ENCODE measurements around the gene PASK.

Gene PASK

GRCh38 chr2:241080405-241081189 is 68.7 kb downstream of the PASK start:
- no peak for DNase-seq (ENCODE audit: low read depth)

- DNase-seq (ENCODE audit: low read depth), result no peak
Observed at GRCh38 chr2:241074901-241075540, 74.3 kb downstream of the PASK start.

- DNase-seq (ENCODE audit: low read depth), result no peak
Observed at GRCh38 chr2:241074065-241074818, 75.0 kb downstream of the PASK start.

GRCh38 chr2:241073166-241074064 is 75.9 kb downstream of the PASK start:
- no peak for DNase-seq (ENCODE audit: low read depth)

GRCh38 chr2:241072553-241073165 is 76.6 kb downstream of the PASK start:
- DNase-seq (ENCODE audit: low read depth), result no peak

GRCh38 chr2:241072151-241072550 is 77.1 kb downstream of the PASK start:
- DNase-seq (ENCODE audit: low read depth), result no peak

GRCh38 chr2:241071677-241072111 is 77.6 kb downstream of the PASK start:
- no peak for DNase-seq (ENCODE audit: low read depth)

- DNase-seq (ENCODE audit: low read depth), result no peak
Observed at GRCh38 chr2:241070811-241071676, 78.2 kb downstream of the PASK start.

GRCh38 chr2:241070361-241070760 is 78.9 kb downstream of the PASK start:
- DNase-seq (ENCODE audit: low read depth), result no peak

- no peak for DNase-seq (ENCODE audit: low read depth)
Observed at GRCh38 chr2:241069821-241070281, 79.4 kb downstream of the PASK start.

- DNase-seq (ENCODE audit: low read depth), result no peak
Observed at GRCh38 chr2:241068942-241069810, 80.1 kb downstream of the PASK start.

GRCh38 chr2:241068136-241068941 is 80.9 kb downstream of the PASK start:
- no peak for DNase-seq (ENCODE audit: low read depth)

- DNase-seq (ENCODE audit: low read depth), result no peak
Observed at GRCh38 chr2:241067501-241068135, 81.7 kb downstream of the PASK start.

GRCh38 chr2:241066893-241067341 is 82.4 kb downstream of the PASK start:
- DNase-seq (ENCODE audit: low read depth), result no peak

- DNase-seq (ENCODE audit: low read depth), result no peak
Observed at GRCh38 chr2:241066171-241066892, 82.9 kb downstream of the PASK start.

- DNase-seq (ENCODE audit: low read depth), result no peak
Observed at GRCh38 chr2:241065355-241065803, 83.9 kb downstream of the PASK start.

- DNase-seq (ENCODE audit: low read depth), result no peak
Observed at GRCh38 chr2:241064802-241065354, 84.4 kb downstream of the PASK start.
